Stimulated activated CD4-positive, alpha-beta T cell treated with anti-CD3 and anti-CD28 coated beads, TNF-alpha, amount 100 ng/mL, for 48 hours (primary cell): ENCODE results near the gene RTN4RL1.

Experiments used
- DNase-seq, 3 donors: peaks; one replicate each; pipeline ENCODE4 v3.0.0-alpha.2; 2020; ENCODE audit warnings: low read depth in 3 of 3

RTN4RL1 gene

DNA sequence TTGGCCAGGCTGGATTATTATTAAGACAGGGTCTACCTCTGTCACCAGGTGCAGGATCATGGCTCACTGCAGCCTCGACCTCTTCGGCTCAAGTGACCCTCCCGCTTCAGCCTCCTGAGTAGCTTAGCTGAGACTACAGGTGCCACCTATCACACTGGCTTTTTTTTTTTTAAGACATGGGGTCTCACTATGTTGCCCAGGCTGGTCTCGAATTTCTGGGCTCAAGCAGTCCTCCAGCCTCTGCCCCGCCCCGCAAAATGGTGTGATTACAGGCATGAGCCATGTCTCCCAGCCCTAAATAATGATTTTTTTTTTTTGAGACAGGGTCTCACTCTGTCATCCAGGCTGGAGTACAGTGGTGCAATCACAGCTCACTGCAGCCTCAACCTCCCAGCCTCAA is 22.5 kb upstream of the RTN4RL1 start:
- no peak for DNase-seq

DNA sequence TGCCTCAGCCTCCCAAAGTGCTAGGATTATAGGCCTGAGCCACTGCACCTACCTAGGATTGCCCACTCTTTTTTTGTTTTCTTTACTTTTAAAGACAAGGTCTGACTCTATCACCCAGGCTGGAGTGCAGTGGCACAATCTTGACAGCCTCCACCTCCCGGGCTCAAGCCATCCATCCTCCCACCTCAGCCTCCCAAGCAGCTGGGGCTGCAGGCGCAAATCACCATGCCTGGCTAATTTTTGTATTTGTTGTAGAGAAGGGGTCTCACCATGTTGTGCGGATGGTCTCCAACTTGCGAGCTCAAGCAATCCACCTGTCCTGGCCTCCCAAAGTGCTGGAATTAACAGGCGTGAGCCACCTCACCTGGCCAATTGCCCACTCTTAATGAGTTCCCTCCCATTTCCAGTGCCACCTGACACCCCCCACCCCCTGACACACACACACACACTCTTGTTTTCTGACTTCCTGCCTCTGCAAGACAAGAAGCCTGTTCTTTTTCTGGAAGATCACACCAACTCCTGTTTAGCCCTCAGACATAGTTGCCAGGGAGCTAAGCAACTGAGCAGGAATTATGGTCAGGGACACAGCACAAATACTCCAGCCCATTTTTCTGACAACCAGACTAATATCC is 19.2 kb upstream of the RTN4RL1 start:
- DNase-seq: no peak

DNA sequence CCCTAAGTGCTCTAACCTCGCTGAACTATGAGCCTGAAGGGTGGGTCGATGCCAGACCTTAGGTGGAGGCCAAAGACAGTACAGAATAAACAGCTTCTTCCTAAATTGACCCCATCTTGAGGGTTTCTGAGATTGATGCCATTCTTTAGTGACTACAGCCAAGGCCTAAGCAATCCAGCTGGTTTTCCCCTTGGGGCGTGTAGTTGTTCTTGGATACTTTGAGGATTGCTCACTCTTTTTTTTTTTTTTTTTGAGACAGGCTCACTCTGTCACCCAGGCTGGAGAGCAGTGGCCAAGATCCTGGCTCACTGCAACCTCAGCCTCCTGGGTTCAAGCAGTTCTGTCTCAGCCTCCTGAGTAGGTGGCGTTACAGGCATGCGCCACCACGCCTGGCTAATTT is 18.7 kb upstream of the RTN4RL1 start:
- DNase-seq: no peak

DNA sequence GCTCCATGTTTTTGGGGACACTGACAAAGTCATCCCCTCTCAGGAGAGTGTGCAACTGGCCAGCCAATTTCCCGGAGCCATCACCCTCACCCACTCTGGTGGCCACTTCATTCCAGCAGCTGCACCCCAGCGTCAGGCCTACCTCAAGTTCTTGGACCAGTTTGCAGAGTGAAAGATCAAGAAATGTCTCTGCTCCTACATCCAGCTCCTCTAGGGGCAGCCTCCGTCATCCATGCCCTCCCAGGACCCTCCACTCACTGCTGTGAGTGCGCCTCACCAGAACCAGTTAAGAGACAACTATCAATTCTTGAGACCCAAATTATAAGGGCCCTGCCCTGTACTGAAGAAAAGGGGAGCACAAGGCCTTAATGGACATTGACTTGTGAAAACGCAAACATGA is 17.8 kb upstream of the RTN4RL1 start:
- DNase-seq: no peak

DNA sequence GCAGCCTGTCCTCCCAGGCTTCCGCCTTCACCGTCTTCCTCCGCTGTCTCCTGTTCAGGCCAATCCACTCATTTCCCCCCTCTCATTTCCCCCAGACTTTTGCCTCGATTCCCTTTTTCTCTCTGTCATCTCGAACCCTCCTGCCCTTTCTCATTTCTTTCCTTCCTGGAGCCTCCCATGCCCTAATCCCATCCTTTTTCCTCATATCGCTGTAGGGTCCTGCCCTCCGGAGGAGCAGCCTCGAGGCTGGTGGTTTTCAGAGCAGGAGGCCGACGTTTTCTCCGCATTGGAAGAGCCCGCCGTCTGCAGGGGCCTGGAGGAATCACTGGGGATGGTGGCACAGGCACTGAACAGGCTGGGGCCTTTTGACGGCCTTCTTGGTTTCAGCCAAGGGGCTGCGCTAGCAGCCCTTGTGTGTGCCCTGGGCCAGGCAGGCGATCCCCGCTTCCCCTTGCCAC is 17.3 kb upstream of the RTN4RL1 start:
- DNase-seq: no peak

DNA sequence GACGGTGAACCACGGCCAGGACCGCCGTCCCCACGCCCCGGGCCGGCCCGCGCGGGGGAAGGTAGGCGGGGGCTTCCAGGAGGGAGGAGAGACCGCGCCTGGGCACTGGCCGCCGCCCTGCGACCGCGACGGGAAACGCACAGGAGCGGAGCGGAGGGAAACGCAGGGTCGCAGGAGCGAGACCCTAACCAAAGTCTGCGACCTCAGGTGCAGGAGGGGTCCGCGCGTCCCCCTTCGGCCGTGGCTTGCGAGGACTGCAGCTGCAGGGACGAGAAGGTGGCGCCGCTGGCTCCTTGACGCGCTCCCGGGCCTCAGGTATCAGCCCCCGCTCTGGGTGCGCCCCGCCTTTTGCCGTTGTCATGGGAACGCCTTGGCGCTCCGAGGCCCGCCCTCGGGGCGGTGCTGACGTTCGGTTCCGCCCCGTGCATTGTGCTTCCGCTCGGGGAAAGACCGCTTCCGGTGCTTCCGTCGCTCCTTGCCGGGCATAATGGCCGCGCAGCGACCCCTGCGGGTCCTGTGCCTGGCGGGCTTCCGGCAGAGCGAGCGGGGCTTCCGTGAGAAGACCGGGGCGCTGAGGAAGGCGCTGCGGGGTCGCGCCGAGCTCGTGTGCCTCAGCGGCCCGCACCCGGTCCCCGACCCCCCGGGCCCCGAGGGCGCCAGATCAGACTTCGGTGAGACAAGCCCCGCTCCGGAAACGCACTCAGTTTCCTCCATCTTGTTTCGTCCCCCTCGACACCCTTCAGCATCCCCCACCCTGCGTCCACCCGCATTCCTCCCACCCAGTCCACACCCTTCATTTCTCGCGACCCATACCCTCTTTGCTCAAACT is 16.6 kb upstream of the RTN4RL1 start, which contains the start of gene OVCA2:
Gene OVCA2, plus strand, starts transcription at position 462 of the 829 bp plus-strand sequence. Its CDS starts 26 bp downstream, at position 488.
- DNase-seq: peak; percentile 92 to 97 (median 96)

DNA sequence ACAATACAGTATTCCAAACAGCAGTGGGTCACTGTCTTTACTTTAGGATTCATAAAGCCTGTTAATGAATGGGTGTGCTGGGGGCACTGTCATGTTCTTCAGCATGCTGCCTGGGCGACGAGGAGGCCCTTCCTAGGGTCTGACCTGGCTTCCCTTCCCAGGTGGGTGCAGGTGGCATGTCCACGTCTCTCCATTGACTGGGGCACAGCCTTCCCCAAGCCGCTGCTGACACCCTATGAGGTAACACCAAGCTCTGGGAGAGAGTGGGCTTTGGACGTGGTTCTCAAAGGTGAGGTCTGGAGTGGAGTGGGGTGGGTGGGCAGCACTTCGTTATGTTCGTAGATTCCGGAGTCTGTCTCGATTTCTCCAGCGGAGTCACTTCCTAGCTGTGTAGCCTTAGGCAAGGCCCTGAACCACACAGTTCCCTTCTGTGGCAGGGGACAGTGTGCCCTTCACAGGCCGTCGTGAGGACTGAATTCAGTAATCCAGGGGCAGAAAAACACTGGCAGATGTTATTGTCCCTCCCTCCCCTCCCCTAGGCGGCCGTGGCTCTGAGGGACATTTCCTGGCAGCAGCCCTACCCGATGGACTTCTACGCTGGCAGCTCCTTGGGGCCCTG is 15.9 kb upstream of the RTN4RL1 start:
- DNase-seq: no peak

DNA sequence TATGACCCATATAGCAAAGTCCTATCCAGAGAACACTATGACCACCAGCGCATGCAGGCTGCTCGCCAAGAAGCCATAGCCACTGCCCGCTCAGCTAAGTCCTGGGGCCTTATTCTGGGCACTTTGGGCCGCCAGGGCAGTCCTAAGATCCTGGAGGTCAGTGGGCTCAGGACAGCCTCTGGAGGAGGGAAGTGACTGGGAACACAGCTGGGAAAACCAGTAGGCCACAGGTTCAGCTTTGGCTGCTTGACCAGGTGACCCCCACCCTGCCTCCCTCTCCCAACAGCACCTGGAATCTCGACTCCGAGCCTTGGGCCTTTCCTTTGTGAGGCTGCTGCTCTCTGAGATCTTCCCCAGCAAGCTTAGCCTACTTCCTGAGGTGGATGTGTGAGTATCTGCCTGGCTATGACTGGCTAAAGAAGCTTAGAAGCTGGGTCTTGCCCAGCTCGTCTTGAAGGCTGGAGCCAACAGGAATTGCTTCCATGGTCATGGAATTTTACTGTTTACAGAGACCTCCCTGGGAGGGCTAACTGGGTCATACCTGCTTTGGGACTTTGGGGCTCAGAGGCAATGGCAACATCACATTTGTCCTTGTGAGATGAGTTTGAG is 15.2 kb upstream of the RTN4RL1 start:
- no peak for DNase-seq

DNA sequence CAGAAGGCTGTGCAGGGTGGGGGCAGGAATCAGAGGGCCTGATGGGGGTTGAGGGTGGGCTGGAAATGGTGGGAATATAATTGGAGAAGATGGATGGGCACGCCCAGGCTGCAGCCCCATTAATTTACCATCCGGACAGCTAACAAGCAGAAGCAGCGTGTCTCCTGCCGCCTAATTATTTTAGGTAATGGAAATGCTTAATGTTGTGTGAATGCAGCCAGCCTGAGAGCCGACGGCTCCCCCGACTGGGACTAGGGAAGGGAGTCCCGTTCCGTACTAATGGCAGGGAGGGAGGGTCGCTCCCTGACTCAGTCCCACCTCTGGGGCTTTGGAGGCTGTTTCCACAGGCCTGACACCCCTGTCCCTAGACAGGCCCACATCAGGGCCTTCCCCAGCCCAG is 12.0 kb upstream of the RTN4RL1 start:
- no peak for DNase-seq

DNA sequence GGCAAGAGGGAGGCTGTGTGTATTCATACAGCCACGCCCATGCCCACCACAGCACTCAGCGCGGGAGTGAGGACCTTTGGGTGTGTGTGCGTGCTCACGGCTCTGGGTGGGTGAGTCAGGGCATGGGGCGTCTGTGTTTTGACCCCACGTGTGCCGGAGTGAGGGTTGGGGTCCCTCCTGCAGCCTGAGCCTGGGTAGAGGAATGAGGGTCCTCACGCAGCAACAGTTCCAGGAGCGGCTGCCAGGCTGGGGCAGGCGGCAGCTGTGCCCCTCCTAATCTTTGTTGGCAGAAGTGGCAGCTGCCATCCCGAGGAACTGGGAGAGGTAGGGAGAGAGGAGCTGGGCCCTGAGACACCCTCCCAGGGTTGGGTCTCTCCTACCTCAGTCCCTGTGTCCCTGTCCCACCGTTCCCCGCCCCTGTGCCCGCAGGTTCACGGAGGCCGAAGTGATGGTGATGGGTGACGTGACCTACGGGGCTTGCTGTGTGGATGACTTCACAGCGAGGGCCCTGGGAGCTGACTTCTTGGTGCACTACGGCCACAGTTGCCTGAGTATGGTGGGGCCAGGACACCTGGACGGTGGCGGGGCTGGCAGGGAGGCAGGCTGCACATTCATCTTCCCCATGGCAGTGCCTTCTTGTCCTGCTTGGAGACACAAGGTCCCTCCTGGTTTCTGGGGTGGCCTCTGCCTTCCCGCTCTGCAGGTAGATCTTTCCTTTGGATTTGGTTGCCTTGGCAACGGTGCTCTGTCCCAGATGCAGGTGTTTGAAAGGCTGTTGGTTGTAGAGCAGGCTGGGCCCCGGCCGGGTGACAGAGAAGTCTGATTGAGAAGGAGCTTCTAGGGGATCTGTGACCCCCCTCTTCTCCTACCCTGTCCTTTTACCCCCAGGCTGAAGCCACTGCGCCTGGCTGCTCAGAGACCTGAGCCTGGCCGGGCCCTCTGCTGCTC is 10.7 kb upstream of the RTN4RL1 start:
- no peak for DNase-seq

DNA sequence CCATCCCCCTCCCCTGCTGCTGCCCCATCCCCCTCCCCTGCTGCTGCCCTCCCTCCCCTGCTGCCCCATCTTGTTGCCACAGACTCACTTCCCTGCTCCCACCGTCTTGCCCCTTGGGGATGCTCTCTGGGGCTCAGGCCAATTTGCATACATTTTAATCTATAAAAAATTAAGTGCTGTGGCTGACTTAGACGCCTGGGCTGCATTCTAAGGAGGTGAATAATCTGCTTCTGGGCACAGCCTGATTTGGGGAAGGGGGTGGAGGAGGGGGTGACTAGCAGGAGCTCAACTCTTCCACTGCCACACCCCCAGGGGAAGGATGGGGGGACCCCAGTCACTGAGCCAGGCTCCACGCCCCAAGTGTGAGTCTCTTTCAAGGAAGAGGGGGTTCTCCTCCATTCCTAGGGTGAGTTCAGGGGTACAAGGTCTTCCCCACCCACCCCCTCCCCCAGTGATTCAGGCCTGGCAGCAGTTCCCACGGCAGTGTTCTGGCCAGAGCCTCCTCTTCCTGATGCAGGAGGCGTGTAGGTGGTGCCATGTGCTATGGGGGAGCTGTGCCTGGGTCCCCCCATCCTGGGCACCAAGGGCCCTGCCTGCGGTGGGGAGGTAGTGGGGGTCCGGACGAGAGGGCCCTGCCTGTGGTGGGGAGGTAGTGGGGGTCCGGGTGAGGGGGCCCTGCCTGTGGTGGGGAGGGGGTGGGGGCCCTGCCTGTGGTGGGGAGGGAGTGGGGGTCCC is 9.8 kb upstream of the RTN4RL1 start:
- DNase-seq: no peak

DNA sequence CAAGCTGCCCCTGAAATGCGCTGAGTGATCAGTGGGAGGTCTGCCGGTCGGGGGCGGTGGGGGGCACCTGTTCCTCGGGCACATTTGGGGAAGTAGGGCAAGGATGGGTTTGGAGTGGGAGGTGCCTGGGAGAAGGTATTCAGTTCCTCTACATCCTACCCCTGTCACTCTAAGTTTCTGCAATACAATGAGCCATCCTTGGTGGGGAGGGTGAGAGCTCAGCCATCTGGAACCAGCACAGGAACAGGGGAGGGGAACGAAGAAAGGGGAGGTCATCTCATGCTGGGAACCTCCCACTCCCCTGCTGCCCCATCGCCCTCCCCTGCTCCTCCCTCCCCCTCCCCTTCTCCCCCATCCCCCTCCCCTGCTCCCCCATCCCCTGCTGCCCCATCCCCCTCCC is 9.0 kb upstream of the RTN4RL1 start:
- DNase-seq: no peak

DNA sequence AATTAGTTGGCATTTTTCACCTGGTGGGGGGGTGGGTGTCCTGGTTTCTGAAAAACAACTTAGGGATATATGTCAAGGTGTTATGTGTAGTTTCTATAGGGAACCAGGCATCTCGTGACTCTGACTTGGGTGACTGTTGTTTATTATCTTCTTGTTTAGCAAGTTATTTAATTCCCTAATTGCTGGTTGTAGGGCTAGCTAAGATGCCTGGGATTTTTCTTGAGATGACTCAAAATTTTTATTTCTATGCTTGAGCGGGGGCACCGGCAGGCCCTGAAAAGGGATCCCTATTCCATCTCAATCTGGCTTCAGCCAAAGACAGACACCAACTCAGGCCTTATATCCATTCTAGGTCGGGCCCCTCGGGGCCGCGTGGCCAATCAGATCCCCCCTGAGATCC is 8.0 kb upstream of the RTN4RL1 start:
- DNase-seq: no peak

DNA sequence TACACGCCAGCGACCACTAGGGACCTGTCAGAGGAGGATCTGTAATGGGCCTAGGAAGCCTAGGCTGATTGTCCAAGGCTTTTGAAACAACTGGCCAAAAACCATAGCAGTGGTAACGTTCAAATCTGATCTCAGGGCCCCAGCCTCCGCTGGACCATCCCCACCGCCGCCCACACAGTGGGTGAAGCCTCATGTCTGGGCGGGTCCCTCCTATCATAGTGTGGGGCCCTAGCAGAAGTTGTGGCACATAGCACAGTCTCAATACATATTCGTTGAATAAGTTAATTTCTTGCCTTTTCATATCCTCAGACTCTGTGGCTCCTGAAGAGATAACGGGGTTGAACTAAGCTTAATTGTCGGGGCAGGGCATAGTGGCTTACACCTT is 5.6 kb upstream of the RTN4RL1 start:
- DNase-seq: no peak

DNA sequence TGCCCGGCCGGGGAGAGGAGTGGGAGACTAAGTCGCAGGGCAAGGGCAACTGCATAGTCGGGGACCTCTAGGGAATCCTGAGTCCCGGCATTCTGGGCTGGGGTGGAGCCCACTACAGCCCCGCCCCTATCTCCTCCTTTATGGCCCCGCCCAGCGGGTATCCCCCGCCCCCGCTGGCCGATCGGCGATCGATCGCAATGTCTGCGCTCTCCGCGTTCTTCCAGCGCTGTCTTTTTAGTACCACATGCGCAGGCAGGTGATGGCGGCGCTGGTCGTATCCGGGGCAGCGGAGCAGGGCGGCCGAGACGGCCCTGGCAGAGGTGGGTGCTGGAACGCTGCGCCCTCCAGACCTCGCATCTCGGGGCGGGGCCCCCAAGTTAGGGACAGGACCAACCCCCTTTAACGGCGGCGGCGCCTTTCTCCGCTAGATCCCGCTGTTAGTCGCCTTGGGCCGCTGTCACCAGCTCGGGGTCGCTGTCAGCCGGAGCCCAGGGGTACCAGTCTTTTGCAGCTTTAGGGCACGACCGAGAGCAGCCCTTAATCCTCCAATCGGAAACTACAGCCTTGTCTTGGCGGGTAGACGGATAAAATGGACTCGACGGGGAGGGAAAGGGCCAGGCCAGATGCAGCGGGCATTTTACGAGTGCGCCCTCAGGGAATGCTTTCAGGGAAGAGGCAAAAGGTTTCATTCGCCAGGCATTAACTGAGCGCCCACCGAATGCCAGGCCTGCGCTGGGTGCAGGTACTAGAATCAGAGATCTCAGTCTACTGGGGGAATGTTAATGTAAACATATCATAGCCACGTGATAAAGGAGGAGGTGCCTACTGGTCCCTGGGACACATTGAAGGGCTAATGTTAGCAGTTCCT is 5.0 kb upstream of the RTN4RL1 start, which contains the start of gene DPH1:
Gene DPH1, plus strand, starts transcription at position 243 of the 868 bp plus-strand sequence. Its CDS starts 17 bp downstream, at position 260.
- DNase-seq: peak; percentile 78 to 88 (median 79)

DNA sequence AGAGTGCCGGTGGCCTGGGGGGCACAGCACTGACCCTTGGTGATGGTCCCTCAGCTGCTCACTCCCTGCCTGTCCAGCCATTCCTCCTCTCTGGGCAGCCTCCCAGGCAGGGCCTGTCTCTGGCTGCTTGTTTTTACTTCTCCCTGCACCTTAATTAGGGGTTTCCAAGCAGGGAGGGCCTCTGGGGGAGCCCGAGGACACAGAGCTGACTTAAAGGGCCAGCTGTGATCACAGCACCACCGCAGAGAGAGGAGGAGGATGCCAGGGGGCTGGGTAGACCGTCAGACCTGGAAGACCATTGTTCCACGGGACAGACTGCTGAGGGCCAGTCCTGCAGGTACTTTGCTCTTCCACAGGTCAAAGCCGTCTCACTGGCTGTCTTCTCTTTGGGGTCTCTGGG is 3.6 kb upstream of the RTN4RL1 start:
- DNase-seq: no peak

DNA sequence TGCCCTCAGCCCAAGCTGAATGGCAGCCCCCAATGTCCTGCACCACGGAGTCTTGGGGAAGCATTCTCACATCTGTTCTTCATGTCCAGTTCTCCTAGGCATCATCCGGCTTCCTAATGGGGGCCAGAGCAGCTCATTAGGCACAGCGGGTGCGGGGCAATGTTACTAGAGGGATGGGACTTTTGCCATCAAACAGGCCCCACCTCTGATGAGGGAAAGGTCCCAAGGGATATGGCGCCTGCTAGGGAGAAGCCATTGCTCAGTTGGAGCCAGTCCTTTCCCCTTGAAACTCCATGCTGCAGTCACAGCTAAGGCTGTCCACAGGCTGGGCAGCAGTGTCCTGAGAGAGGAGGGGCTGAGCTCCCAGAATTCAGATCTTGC is 3.1 kb upstream of the RTN4RL1 start:
- DNase-seq: no peak

DNA sequence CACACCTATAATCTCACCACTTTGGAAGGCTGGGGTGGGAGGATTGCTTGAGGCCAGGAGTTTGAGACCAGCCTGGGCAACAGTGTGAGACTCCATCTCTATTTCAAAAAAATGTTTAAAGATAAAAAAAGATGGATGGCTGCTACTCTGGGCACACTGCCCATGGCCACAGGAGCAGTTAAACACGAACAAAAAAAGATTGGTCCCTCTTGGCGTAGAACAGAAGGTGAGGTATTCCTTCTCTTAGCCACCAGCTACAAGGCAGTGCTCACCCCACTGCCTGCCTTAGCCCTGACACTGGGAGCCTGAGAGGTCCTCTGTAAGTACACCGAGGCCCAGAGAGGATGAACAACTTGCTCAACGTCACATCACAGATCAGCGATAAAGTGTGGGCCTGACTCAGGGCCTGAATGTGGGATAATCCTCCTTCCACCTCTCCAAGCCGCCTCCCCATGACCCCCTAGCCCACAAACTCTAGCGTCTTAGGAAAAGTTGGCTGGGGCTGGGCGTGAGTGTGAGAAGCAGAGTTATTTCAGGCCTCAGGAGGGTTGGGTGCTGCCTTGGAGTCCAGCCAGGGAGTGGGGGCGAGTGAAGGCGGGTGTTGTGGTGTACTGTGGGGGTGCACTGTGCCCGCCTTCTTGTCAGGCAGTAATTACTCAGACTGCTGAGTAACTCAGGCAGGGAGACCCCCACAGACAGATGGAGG is 2.5 kb upstream of the RTN4RL1 start:
- no peak for DNase-seq
